ENCODE measurements around the gene CELA1.

Gene CELA1

GRCh38 chr12:51365276-51365675 lies 18.8 kb upstream of the CELA1 start:
- no peaks in the 10 kb centered on the region for H3K36me3 ChIP-seq (replicated peaks)
- no peak overlapping the region for H3K27ac ChIP-seq
- DNase-seq, result no peak
- in situ Hi-C loops (cut with HindIII; ENCODE audit: low pct_ligation_motif_present, low sequenced_read_pairs), result no loop called here
- TF ChIP-seq, protein P1, sequence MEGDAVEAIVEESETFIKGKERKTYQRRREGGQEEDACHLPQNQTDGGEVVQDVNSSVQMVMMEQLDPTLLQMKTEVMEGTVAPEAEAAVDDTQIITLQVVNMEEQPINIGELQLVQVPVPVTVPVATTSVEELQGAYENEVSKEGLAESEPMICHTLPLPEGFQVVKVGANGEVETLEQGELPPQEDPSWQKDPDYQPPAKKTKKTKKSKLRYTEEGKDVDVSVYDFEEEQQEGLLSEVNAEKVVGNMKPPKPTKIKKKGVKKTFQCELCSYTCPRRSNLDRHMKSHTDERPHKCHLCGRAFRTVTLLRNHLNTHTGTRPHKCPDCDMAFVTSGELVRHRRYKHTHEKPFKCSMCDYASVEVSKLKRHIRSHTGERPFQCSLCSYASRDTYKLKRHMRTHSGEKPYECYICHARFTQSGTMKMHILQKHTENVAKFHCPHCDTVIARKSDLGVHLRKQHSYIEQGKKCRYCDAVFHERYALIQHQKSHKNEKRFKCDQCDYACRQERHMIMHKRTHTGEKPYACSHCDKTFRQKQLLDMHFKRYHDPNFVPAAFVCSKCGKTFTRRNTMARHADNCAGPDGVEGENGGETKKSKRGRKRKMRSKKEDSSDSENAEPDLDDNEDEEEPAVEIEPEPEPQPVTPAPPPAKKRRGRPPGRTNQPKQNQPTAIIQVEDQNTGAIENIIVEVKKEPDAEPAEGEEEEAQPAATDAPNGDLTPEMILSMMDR (IDR thresholded peaks at IDR 0.05; ENCODE audit: low read depth, low read length, missing control alignments), result no peak
- no peaks in the 10 kb centered on the region for H3K27me3 ChIP-seq (replicated peaks)
- H3K4me3 ChIP-seq (ENCODE audit: low read depth, low read length), result no peak overlapping the region

DNA sequence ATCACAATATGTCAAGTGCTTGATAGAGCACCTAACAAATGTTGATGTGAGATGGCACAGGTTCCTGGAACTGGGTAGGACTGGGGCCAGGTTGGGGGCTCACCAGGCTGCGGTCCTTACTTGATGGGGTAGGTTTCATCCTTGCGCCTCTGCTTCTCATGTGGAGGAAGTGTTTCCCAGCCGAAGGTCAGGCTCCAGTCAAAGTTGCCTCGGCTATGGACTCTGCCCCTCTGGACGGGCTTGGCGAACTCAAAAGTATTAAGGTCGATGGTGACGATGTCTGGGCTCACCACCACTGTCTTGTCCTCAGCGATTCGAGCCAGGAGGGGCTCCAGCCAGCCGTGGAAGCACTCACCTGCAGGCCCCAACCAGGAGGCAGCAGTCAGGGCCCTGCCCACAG lies 17.5 kb upstream of the CELA1 start:
- TF ChIP-seq, protein P1 (IDR thresholded peaks at IDR 0.05; ENCODE audit: low read depth, low read length, missing control alignments), result no peak
- H3K4me3 ChIP-seq (ENCODE audit: low read depth, low read length), result no peak overlapping the region
- no peak for DNase-seq

DNA sequence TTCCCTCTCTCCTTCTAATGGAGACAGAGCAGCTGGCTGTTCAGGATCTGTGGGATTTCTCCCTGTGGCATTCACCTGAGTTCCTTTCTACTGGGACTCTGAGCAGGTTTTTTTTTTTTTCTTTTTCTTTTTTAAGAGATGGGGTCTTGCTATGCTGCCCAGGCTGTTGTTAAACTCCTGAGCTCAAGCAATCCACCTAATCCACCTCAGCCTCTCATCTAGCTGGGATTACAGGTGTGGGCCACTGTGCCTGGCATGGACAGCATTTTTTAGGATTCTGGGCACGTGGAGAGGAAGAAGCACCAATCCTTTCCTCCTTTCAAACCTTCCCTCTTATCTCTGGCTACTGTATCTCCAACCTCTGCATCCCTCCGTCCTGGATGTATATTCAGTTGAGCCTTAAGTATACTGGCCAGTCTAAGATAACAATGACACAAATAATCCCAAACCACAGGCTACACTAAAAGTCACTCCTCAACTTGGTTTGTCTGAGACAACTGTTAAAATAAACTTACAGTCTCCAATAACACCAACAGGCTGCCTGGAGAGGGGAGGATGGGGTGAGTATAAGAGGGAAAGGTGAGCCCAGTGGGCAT lies 16.4 kb upstream of the CELA1 start:
- in situ Hi-C loops (cut with HindIII; ENCODE audit: low pct_ligation_motif_present, low sequenced_read_pairs), result no loop called here
- TF ChIP-seq, protein P1 (IDR thresholded peaks at IDR 0.05; ENCODE audit: low read depth, low read length, missing control alignments), result no peak
- Histone ChIP-seq H3K36me3 (replicated peaks) (no peaks in the 10 kb centered on the region), H3K4me3 (ENCODE audit: low read depth, low read length) (no peak overlapping the region), H3K27me3 (replicated peaks) (no peaks in the 10 kb centered on the region), H3K27ac (no peak overlapping the region)
- no peak for DNase-seq

More for the DNA sequence above, 17.5 kb upstream of the CELA1 start:
- H3K36me3 ChIP-seq (replicated peaks), result no peaks in the 10 kb centered on the region
- no peaks in the 10 kb centered on the region for H3K27me3 ChIP-seq (replicated peaks)
- in situ Hi-C loops (cut with HindIII; ENCODE audit: low pct_ligation_motif_present, low sequenced_read_pairs), result no loop called here
- H3K27ac ChIP-seq, result no peak overlapping the region

GRCh38 chr12:51362307-51362706 lies 15.8 kb upstream of the CELA1 start:
- no peak overlapping the region for H3K4me3 ChIP-seq (ENCODE audit: low read depth, low read length)
- no peak for DNase-seq
- no peaks in the 10 kb centered on the region for H3K36me3 ChIP-seq (replicated peaks)
- TF ChIP-seq, protein P1 (IDR thresholded peaks at IDR 0.05; ENCODE audit: low read depth, low read length, missing control alignments), result no peak
- in situ Hi-C loops (cut with HindIII; ENCODE audit: low pct_ligation_motif_present, low sequenced_read_pairs), result no loop called here
- no peak overlapping the region for H3K27ac ChIP-seq
- H3K27me3 ChIP-seq (replicated peaks), result no peaks in the 10 kb centered on the region

DNA sequence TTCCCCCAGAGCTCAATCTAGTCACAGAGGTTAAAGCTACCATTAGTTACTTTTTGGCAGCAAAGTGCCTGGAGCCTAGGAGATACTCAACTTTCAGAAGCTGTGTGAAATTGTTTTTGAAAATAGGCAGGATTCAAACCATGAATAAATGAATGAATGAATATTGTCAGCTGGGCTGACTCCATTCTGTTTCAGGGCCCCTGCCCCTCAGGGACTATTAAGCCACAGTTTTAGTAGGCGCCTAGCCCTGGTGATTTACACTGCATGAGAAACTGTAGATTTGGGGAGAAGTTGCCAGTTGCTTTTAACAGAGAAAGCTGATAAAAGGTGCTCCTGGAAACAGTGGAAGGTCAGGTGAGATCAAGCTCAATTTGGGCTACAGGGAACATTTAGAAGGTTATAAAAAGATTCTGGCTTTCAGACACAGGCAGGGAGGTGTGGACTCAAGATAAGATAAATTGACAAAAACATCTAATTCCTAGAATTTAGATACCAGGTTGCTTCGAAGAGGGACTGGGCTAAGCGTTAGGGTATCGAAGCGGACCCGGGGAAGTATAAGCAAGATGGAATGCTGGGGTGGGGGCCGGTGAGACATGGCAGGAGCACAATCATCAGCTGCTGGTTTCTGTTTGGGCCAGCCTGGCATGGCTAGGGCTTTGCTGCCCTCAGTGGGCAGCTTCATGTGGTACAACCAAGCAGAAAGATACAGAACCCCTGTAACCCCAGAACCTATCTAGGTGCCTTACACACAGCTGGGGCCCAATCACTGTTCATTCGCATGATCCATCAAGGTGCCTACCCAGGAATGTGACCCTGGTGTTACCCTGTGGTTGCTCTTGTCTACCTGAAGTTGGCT lies 14.9 kb upstream of the CELA1 start:
- no peaks in the 10 kb centered on the region for H3K36me3 ChIP-seq (replicated peaks)
- DNase-seq, result no peak

More for the DNA sequence above, 14.9 kb upstream of the CELA1 start:
- in situ Hi-C loops (cut with HindIII; ENCODE audit: low pct_ligation_motif_present, low sequenced_read_pairs), result no loop called here
- H3K4me3 ChIP-seq (ENCODE audit: low read depth, low read length), result no peak overlapping the region
- no peaks in the 10 kb centered on the region for H3K27me3 ChIP-seq (replicated peaks)
- TF ChIP-seq, protein P1 (IDR thresholded peaks at IDR 0.05; ENCODE audit: low read depth, low read length, missing control alignments), result peak; percentile 27
- H3K27ac ChIP-seq, result no peak overlapping the region
